ENCODE data around the gene MYH6. TPM values are rescaled to one million over a fixed set of nuclear protein-coding genes. Genes with fewer than 3 reads are reported as not detected.
"Not testable (repeated sequence)": the region's sequence is repeated elsewhere in the genome, so short reads cannot be mapped to it uniquely, and the experiment has no call there.

Gene MYH6
- total RNA-seq = not detected in 2 replicates

GRCh38 chr14:23407516-23408306 is at the start of gene MYH6:
Gene MYH6 (minus strand): TSS chr14:23408273. CDS start chr14:23407223, 1,050 bp downstream.
- DNase-seq (ENCODE audit: low read depth, low spot score) = no peak

DNA sequence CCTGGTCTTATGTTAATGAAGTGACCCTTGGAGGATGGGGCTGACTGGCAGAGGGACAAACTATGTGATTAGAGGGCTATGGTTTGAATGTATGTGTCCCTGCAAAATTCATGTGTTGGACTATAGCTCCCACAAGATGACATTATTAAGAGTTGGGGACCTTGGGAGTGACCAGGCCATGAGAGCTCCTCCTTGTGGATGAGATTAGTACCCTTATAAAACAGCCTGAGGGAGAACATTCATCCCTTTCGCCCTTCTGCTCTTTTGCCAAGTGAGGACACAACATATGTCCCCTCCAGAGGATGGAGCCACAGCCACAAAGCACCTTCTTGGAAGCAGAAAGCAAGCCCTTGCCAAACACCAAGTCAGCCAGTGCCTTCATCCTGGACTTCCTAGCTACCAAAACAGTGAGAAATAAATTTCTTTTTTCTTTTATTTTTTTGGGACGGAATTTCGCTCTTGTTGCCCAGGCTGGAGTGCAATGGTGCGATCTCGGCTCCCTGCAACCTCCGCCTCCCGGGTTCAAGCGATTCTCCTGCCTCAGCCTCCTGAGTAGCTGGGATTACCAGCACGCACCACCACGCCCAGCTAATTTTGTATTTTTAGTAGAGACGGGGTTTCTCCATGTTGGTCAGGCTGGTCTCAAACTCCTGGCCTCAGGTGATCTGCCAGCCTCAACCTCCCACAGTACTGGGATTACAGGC is 49.0 kb upstream of the MYH6 start:
- DNase-seq (ENCODE audit: low read depth, low spot score) = not testable (repeated sequence)

GRCh38 chr14:23454445-23454856 is 46.4 kb upstream of the MYH6 start:
- DNase-seq (ENCODE audit: low read depth, low spot score) = no peak

DNA sequence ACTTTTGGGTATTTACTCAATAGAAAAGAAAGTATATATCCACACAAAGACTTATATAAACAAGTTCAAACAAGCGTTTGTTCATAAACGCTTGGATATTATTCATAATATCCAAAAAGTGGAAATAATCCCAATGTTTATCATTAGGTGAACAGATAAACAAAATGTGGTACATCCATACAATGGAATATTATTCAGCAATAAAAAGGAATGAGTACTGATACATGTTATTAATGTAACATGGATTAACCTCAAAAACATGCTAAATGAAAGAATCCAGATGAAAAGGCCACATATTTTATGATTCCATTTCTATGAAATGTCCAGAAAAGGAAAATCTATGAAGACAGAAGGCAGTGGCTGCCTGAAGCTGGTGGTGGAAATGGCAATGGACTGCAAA is 44.2 kb upstream of the MYH6 start:
- no peak for DNase-seq (ENCODE audit: low read depth, low spot score)

DNA sequence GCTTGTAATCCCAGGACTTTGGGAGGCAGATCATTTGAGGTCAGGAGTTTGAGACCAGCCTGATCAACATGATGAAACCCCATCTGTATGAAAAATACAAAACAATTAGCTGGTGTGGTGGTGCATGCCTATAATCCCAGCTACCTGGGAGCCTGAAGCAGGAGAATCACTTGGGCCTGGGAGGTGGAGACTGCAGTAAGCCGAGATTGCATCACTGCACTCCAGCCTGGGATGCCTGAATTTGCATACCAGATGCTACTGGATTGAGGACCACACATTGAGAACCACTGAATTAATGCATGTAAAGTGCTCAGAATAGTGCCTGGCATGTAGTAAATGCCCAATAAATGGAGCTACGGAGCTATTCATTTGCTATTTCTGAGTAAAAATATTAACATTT is 42.3 kb upstream of the MYH6 start:
- DNase-seq (ENCODE audit: low read depth, low spot score) = no peak

DNA sequence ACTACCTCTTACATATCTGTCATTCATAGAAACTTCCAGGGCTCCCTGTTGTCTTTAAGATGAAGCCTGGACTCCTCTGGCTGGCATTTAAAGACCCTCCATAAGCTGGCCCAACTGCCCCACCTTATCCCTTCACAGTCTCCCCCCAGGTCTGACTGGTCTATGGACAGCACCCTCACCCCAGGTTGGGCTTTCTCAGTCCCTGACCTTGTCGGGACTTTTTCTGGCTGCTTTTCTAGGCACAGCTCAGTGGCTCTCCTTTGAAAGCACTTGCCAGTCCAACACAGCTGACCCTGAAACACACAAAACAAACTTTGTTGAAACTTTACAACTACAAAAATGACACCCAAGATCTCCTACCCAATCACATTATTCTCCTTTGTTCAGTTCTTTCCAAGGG is 41.2 kb upstream of the MYH6 start:
- no peak for DNase-seq (ENCODE audit: low read depth, low spot score)

DNA sequence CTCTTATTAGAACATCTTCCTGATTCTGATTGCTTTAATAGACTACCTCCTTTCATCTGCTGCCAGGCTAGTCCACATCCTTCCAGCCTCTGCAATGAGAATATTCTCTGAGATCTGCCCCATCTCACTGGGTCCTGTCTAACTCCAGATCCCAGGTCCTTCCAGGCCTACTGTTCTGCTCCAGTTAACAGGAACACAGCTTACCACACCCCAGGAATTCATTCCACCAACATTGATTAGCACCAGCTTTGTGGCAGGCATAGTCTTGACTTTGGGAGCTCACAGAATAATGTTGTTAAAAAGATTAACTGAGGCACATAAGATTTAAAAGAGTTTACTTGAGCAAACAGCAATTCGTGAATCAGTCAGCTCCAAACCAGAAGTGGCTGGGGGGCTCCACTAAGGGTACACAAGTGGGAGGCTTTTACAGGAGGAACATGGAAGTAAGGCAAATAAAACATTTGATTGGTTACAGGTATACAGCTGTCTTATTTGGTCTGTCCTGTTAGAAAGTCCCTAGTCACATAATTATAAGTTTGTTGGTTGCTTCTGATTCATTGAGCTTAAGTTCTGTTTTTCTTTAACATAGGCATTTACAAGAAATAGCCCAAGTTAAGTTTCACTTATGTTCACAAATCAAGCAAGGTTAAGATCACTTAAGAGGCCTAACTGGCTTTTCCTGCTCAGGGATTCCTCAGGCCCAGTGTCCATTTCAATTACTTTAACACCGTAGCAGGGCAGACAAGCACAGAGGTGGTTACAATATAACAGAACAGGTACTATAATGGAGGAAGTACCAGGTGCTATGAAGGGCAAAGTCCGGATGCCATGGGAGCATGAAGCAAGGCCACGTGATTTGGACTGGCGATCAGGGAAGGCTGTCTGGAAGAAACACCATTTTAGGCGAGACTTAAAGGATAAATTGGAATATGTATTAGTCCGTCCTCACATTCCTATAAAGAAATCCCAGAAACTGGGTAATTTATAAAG is 39.6 kb upstream of the MYH6 start:
- no peak for DNase-seq (ENCODE audit: low read depth, low spot score)

DNA sequence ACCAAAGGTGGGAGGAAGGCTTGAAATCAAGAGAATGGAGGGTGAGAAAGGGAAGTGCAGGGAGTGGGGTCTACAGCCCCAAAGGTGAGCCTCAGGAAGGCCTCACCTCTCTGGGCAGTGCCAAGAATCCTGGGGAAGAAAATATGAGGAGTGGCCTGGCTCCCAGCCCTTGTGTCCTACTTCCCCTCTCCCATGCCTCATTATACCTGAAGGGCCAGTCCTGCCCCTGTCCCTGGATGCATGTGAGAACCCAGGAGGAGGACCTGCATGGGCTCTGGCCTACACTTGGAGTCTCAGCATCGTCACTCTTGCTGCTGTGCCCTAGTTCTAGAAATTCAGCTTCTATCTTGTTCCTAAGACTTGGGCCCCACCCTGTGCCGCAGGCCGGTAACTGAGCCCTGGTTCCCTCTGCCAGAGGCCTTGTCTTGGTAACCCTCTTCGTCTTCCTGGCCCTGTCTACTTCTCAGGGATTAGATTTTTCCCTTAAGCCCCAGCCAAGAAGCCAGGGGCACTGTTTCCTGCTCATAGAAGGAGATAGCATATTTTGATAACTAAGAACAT is 38.3 kb upstream of the MYH6 start:
- no peak for DNase-seq (ENCODE audit: low read depth, low spot score)

DNA sequence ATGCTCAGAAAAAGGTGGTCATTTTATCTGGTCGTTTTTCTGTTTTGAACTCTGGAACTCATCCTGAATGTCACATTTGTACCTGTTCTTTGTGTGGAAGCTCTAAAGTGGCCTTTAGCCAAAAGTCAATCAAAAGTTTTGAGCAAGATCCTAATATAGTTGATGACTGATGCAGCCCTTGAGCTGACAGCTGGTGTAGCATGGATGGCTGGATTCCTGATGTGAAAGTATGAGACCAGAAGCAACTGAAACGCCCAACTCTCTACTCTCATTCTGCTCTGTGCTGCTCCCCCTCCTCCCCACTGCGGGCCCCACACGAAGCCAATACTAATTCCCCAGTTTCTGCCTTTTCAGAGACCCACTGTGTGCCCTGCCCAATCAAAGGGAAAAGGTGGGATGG is 37.7 kb upstream of the MYH6 start:
- DNase-seq (ENCODE audit: low read depth, low spot score) = no peak

DNA sequence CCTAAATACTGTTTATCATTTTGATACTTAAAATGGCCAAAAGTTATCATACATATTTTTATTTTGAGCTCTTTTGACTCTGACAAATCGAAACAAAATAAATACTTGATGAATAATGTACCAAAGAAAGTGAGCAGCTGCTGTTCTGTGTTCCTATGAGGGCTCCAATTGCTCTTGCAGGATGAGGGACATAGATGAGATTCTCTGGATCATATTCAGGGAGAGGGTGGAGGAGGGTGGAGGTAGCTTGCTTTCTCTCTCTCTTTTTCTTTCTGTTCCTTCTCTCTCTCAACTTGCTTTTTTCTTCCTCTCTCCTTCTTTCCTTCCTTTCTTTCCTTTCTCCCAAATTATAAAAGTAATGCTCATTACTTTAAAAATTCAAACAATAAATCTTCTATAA is 36.2 kb upstream of the MYH6 start:
- no peak for DNase-seq (ENCODE audit: low read depth, low spot score)

DNA sequence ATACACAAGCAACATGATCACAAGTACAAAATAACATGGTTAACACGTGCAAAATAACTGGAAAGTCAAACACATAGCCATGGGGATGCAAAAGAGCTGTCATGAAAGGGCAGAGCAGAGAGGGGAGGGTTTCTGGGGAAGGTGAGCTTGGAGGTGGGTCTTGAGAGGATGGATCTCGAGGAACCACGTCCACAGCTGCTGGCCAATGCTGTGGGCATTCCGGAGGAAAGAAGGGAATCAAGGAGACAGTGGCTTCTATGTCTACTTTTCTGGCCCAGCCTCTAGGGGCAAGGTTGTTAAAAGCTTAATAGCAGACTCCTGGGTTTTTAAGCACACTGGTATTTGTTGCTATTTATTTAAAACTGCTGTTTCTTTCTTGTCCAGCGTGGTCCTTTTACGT is 35.8 kb upstream of the MYH6 start:
- DNase-seq (ENCODE audit: low read depth, low spot score) = no peak

DNA sequence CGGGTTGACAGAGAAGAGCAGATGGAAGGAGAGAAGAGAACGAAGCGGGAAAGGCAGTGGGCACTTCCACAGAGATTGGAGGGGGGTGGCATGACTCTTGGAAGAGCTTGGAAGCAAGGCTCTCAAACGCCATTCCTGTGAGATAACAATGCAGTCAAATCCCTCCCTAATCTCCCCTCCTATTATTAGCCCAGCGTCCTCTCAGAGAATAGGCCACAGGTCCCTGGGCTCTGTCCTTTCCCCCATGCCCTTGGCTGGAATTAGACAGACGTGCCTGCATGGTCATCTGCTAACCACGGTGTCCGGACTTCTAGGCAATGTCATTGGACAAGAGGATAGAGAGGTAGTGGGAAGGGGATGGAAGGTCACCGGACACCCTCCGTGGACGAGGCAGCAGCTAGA is 35.3 kb upstream of the MYH6 start:
- DNase-seq (ENCODE audit: low read depth, low spot score) = no peak

DNA sequence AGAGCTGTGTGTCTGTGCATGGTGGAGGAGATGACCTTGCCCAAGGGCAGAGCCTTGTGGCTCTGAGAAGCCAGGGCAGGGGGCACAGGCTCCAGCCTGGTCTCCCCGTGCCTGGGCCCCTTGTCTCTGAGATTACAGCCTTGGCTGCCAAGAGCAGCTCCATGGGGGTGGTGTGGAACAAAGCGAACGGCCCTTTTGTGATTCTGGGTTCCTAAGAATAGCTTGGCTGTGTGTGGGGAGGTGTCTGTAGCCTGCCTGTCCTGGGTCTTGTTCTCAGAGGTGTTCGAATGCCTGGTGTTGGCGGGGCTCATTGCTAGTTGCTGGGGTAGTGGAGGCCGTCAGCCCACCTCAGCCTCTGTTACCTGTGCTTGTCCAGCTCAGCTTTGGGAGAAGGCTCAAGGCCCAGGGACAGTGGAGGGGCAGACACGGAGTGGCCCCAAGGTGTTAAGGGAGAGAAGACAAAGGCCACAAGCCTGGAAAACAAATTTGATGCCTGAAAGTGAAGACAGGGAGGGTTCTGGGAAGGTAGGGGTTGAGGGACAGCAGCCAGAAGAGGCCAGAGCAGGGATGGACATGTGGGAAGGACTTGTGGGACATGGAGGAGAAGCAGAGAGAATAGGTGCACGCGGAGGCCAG is 34.8 kb upstream of the MYH6 start:
- DNase-seq (ENCODE audit: low read depth, low spot score) = no peak

- DNase-seq (ENCODE audit: low read depth, low spot score) = no peak
These were observed 33.0 kb upstream of the MYH6 start for GRCh38 chr14:23441076-23441475.

- no peak for DNase-seq (ENCODE audit: low read depth, low spot score)
These were observed 31.2 kb upstream of the MYH6 start for GRCh38 chr14:23439107-23439835.

- no peak for DNase-seq (ENCODE audit: low read depth, low spot score)
These were observed 30.3 kb upstream of the MYH6 start for GRCh38 chr14:23438101-23438971.

GRCh38 chr14:23437133-23438100 is 29.3 kb upstream of the MYH6 start:
- DNase-seq (ENCODE audit: low read depth, low spot score) = no peak
